Activated T-cell treated with anti-CD3 and anti-CD28 coated beads, Interleukin-2, amount 50 U/mL, for 24 hours (primary cell): ENCODE results near the gene ZG16B.

Experiments used
- DNase-seq: peaks from one replicate; pipeline ENCODE4 v3.0.0-alpha.2; 2020
- H3K27ac Mint-ChIP-seq: 2 replicates; pipeline ENCODE4 v1.8.0; 2020; ENCODE audit warnings: mild to moderate bottlenecking, mixed read lengths
- H3K27me3 Mint-ChIP-seq: 2 replicates; pipeline ENCODE4 v1.8.0; 2020; ENCODE audit warnings: mixed read lengths
- H3K36me3 Mint-ChIP-seq: 2 replicates; pipeline ENCODE4 v1.8.0; 2020; ENCODE audit warnings: low read depth, mixed read lengths
- H3K4me1 Mint-ChIP-seq: 2 replicates; pipeline ENCODE4 v1.8.0; 2020; ENCODE audit warnings: low read depth, mixed read lengths
- H3K4me3 Mint-ChIP-seq: 2 replicates; pipeline ENCODE4 v1.8.0; 2020; ENCODE audit warnings: mild to moderate bottlenecking, moderate library complexity, mixed read lengths
- H3K9me3 Mint-ChIP-seq: 2 replicates; pipeline ENCODE4 v1.8.0; 2020; ENCODE audit warnings: mixed read lengths

The ZG16B gene

GRCh38 chr16:2874032-2874911 lies 44.2 kb downstream of the ZG16B start:
- no peak overlapping the region for H3K27ac Mint-ChIP-seq
- DNase-seq, result no peak
- H3K36me3 Mint-ChIP-seq, result no peaks in the 10 kb centered on the region
- H3K4me1 Mint-ChIP-seq, result peaks cover 2% of the 10 kb centered on the region
- H3K4me3 Mint-ChIP-seq, result no peak overlapping the region
- H3K9me3 Mint-ChIP-seq, result no peaks in the 10 kb centered on the region
- no peaks in the 10 kb centered on the region for H3K27me3 Mint-ChIP-seq

DNA sequence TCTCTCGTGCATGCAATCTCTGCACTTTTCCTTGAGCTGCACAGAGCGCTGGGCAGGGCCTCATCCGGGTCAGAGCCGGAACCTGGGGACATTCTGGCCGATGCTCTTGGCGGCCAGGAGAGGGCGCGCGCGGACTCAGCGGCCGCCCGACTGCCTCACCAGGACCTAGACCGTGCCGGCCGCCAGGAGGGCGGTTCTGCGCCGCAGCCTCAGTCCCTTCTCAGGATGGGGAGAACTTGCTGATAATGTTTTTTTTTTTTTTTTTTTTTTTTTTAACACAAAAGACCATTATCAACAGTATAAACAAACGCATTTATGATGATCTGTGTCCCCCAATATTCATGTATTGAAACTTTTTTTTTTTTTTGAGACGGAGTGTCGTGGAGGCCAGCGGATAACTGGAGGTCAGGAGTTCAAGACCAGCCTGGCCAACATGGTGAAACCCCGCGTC lies 44.8 kb downstream of the ZG16B start:
- peaks cover 2% of the 10 kb centered on the region for H3K4me1 Mint-ChIP-seq
- no peaks in the 10 kb centered on the region for H3K9me3 Mint-ChIP-seq
- H3K27me3 Mint-ChIP-seq, result no peaks in the 10 kb centered on the region
- no peak overlapping the region for H3K27ac Mint-ChIP-seq
- no peaks in the 10 kb centered on the region for H3K36me3 Mint-ChIP-seq
- peak; percentile 77 for DNase-seq
- no peak overlapping the region for H3K4me3 Mint-ChIP-seq

DNA sequence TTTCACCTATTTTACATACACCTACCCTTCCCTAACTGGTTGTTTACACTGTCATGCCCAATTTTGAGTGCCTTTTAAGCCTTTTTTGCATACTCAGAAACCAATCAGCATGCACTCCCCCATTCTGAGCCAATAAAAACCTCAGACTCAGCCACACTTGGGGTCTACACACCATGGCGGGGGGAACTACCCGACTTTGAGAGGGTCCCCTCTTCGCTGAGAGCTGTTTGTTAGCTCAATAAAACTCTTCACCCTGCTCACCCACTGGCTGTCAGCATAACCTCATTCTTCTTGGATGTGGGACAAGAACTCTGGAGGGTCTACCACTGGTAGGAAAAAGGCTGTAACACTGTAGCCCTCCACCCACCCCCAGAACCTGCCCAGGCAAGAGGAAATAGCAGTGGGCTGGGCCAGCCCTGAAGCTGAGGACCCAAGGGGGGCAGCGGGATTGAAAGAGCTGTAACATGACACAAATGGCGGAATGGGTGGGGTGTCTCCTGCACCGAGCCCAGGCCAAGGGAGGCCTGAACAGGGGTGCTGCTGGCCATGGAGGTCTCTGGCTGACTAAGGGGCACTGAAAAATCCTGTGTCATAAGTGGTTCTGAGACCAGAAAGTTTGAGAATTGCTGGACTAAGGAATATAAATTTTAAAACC lies 49.9 kb downstream of the ZG16B start:
- Mint-ChIP-seq H3K27me3 (no peaks in the 10 kb centered on the region), H3K27ac (no peak overlapping the region), H3K4me3 (no peak overlapping the region)

More for the DNA sequence above, 49.9 kb downstream of the ZG16B start:
- no peaks in the 10 kb centered on the region for H3K9me3 Mint-ChIP-seq
- H3K4me1 Mint-ChIP-seq, result peaks cover 17% of the 10 kb centered on the region
- H3K36me3 Mint-ChIP-seq, result peaks cover 3% of the 10 kb centered on the region
- DNase-seq, result no peak
